Natural killer cell (primary cell): ENCODE data around the gene SLCO3A1. TPM values are rescaled to one million over a fixed set of nuclear protein-coding genes. Genes with fewer than 3 reads are reported as not detected.

Experiments used
- ATAC-seq, 3 donors: fragments of 150-1000 bp in 2 of 3; fragments of 200-7000 bp in 1 of 3; cut with Tn5 transposase; 1 replicate in 1 of 3; 2 replicates in 2 of 3; pipeline ENCODE4 v1.10.0; 2021; ENCODE audit warnings: mild to moderate bottlenecking in 2 of 3, moderate library complexity in 2 of 3
- DNase-seq, 2 donors: peaks; one replicate each; pipeline versions ENCODE4 v3.0.0 to v3.0.0-alpha.2; 2013 to 2021; ENCODE audit warnings: mixed read lengths in 1 of 2
- H3K27ac ChIP-seq: one replicate; pipeline ENCODE4 v1.5.1; 2013; ENCODE audit warnings: mild to moderate bottlenecking, low read length
- H3K27me3 ChIP-seq: one replicate; pipeline ENCODE4 v1.6.1; 2013; ENCODE audit warnings: low read length; ENCODE audit not compliant: control insufficient read depth, insufficient read depth
- H3K36me3 ChIP-seq: one replicate; pipeline ENCODE4 v1.6.1; 2013; ENCODE audit warnings: low read length; ENCODE audit not compliant: control insufficient read depth, insufficient read depth
- H3K4me1 ChIP-seq: one replicate; pipeline ENCODE4 v1.6.1; 2013; ENCODE audit warnings: low read length; ENCODE audit not compliant: control insufficient read depth, insufficient read depth
- H3K4me3 ChIP-seq: one replicate; pipeline ENCODE4 v1.5.1; 2013; ENCODE audit warnings: low read length
- H3K9me3 ChIP-seq: one replicate; pipeline ENCODE4 v1.6.1; 2013; ENCODE audit warnings: low read length; ENCODE audit not compliant: control insufficient read depth, insufficient read depth
- H3K27ac Mint-ChIP-seq, 2 donors: one replicate each; pipeline ENCODE4 v1.8.0; 2022; ENCODE audit warnings: mild to moderate bottlenecking in 2 of 2, mixed read lengths in 2 of 2, moderate library complexity in 1 of 2
- H3K27me3 Mint-ChIP-seq, 2 donors: one replicate each; pipeline ENCODE4 v1.8.0; 2022; ENCODE audit warnings: low read depth in 2 of 2, mixed read lengths in 2 of 2
- H3K36me3 Mint-ChIP-seq: one replicate; pipeline ENCODE4 v1.8.0; 2022; ENCODE audit warnings: mixed read lengths
- H3K4me1 Mint-ChIP-seq, 2 donors: one replicate each; pipeline ENCODE4 v1.8.0; 2022; ENCODE audit warnings: mixed read lengths in 2 of 2
- H3K4me3 Mint-ChIP-seq: one replicate; pipeline ENCODE4 v1.8.0; 2022; ENCODE audit warnings: mild to moderate bottlenecking, moderate library complexity, mixed read lengths
- H3K9me3 Mint-ChIP-seq, 2 donors: one replicate each; pipeline ENCODE4 v1.8.0; 2022; ENCODE audit warnings: mixed read lengths in 2 of 2
- CTCF ChIP-seq: fragments of 200-600 bp; IDR thresholded peaks from one replicate; pipeline ENCODE4 v1.8.0; 2022; ENCODE audit warnings: antibody characterized with exemption
- WGBS: methylation state at CpG from one replicate; pipeline ENCODE4 v1.1.7; 2013; ENCODE audit warnings: missing lambda C conversion rate; ENCODE audit not compliant: insufficient coverage; 5-methylcytosine and 5-hydroxymethylcytosine counted together
- intact Hi-C: fragments of 100-400 bp; cut with micrococcal nuclease; formaldehyde crosslinking; loops from one replicate; pipeline ENCODE4 v1.14.2; 2022
- total RNA-seq, 4 donors: library from RNA; stranded (reverse); fragments of 120-200 nt in 1 of 4; gene quantifications; one replicate each; pipeline versions ENCODE4 v1.2.3 to v1.2.4, GENCODE V29; 2013 to 2022

The SLCO3A1 gene
- total RNA-seq, 3 donors from 2014 or later (not counting 1 experiment from before 2014, with no cell fraction given): 48.5 to 73.5 (median 68.8) TPM

DNA sequence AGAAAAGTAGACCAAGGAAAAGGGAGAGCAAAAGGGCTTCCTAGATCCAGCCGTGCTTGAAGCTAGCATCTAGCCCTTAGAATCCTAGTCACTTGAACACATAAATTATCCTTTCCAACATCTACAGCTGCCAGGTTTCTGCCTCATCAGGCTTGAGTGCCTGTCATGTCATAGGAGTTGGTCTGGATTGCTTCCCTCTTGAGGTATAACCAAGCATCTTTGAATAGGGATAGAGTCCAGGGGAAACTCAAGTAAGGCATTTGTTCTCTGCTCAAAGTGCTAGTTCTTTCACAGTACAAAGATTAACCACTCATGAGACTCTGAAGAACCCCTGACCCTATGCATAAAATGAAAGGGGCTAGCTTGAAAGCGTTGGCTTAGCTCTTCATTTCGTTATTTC lies 72.3 kb downstream of the SLCO3A1 start:
- Histone ChIP-seq H3K36me3 (no peaks in the 10 kb centered on the region), H3K27ac (no peak overlapping the region), H3K4me3 (no peak overlapping the region), H3K9me3 (no peaks in the 10 kb centered on the region), H3K4me1 (peaks cover 9% of the 10 kb centered on the region), H3K27me3 (no peaks in the 10 kb centered on the region)
- Mint-ChIP-seq H3K9me3 (no peaks in the 10 kb centered on the region), H3K27me3 (no peaks in the 10 kb centered on the region), H3K36me3 (no peaks in the 10 kb centered on the region), H3K27ac (peak overlapping the region; percentile 30 to 58), H3K4me3 (no peak overlapping the region), H3K4me1 (peaks cover 69 to 82% of the 10 kb centered on the region in 2 donors)
- intact Hi-C loops: no loop called here
- WGBS: 98% methylated on average over 3 of the region's 3 CpGs
- DNase-seq (no peak), ATAC-seq (no peak)
- TF ChIP-seq CTCF: no peak

DNA sequence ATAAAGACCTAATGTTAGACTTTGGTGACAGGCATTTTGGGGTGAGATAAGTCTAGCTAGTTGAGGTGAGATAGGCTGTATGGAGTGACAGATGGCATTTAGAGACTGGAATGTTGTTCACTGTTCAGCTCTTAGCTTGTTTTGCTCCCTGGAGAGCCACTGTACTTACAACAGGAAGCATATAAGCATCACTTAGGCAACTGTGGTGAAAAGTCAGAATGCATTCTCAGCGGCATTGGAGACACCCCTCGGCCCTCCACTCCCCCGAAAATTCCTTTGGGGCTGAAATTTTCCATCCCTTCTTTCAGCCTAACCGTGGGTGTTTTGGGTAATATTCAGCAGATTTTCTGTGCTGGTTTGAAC lies 73.4 kb downstream of the SLCO3A1 start:
- Mint-ChIP-seq H3K27ac (peak overlapping the region in 1 of 2 donors; percentile 21), H3K4me3 (no peak overlapping the region), H3K36me3 (no peaks in the 10 kb centered on the region), H3K4me1 (peaks cover 70 to 84% of the 10 kb centered on the region in 2 donors), H3K27me3 (no peaks in the 10 kb centered on the region), H3K9me3 (no peaks in the 10 kb centered on the region)
- DNase-seq: no peak
- no peak for TF ChIP-seq CTCF
- H3K27ac ChIP-seq: no peak overlapping the region
- 0% methylated on average over 1 of the region's 4 CpGs for WGBS
- peaks cover 2% of the 10 kb centered on the region for H3K4me1 ChIP-seq
- peak in 1 of 3 donors; percentile 48 for ATAC-seq
- H3K9me3 ChIP-seq: no peaks in the 10 kb centered on the region
- H3K36me3 ChIP-seq: no peaks in the 10 kb centered on the region
- no peaks in the 10 kb centered on the region for H3K27me3 ChIP-seq
- no peak overlapping the region for H3K4me3 ChIP-seq
- intact Hi-C loops: no loop called here

GRCh38 chr15:91927585-91927984 lies 74.1 kb downstream of the SLCO3A1 start:
- DNase-seq (no peak), ATAC-seq (no peak)
- Mint-ChIP-seq H3K4me3 (no peak overlapping the region), H3K36me3 (no peaks in the 10 kb centered on the region), H3K27ac (no peak overlapping the region), H3K27me3 (no peaks in the 10 kb centered on the region), H3K9me3 (no peaks in the 10 kb centered on the region), H3K4me1 (peaks cover 63 to 82% of the 10 kb centered on the region in 2 donors)
- H3K9me3 ChIP-seq: no peaks in the 10 kb centered on the region
- H3K4me1 ChIP-seq: no peaks in the 10 kb centered on the region
- no peaks in the 10 kb centered on the region for H3K27me3 ChIP-seq
- no peak overlapping the region for H3K4me3 ChIP-seq
- intact Hi-C loops: no loop called here
- TF ChIP-seq CTCF: no peak
- H3K36me3 ChIP-seq: no peaks in the 10 kb centered on the region
- no peak overlapping the region for H3K27ac ChIP-seq
- 97% methylated on average over 4 of the region's 4 CpGs for WGBS

DNA sequence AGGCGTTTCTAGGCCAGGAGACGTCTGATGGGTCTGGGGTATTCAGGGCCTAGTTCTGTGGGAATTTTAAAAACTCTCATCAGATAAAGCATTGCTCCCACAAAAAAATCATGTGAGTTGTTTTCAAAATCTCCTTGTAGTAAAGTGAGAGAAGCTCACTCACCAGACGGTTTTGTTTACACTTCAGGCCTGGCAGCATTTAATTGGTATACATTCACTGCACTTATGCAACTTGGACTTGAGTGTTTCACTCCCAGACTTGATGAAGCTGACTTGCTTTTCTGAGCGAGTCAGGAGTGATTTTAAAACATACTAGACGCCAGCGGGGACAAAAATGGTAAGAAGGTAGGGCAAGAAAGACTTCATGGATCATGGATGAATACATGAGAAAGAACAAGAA lies 75.2 kb downstream of the SLCO3A1 start:
- Histone ChIP-seq H3K9me3 (no peaks in the 10 kb centered on the region), H3K4me1 (no peaks in the 10 kb centered on the region), H3K27me3 (no peaks in the 10 kb centered on the region), H3K4me3 (no peak overlapping the region), H3K27ac (no peak overlapping the region), H3K36me3 (no peaks in the 10 kb centered on the region)
- ATAC-seq (no peak), DNase-seq (no peak)
- peak overlapping the region; percentile 8 to 39 for H3K27ac Mint-ChIP-seq
- no peak for TF ChIP-seq CTCF
- H3K27me3 Mint-ChIP-seq: no peaks in the 10 kb centered on the region
- H3K4me1 Mint-ChIP-seq: peaks cover 58 to 77% of the 10 kb centered on the region in 2 donors
- H3K36me3 Mint-ChIP-seq: no peaks in the 10 kb centered on the region
- H3K4me3 Mint-ChIP-seq: no peak overlapping the region
- 94% methylated on average over 4 of the region's 6 CpGs for WGBS
- intact Hi-C loops: no loop called here
- H3K9me3 Mint-ChIP-seq: no peaks in the 10 kb centered on the region
